ENCODE results near the gene OR1L1.

DNA sequence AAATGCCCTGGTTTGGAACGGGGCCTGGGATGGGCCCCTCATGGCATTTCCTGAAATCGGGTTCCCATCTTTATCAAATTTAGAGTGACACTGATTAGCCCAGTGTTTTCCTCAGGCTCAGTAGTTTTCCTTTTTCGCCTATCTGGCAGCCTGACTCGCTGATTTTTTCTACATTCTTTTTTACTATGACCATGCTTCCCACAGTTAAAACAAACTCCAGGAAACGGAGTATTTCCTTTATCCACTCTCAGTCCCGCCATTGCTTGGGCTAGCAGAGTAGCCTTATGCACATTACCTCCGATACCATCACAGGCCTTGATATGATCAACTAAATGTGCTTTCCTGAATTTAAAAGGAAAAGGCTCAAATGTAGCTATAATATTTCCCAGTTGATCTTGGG is 41.5 kb upstream of the OR1L1 start:
- TF ChIP-seq, protein P1, sequence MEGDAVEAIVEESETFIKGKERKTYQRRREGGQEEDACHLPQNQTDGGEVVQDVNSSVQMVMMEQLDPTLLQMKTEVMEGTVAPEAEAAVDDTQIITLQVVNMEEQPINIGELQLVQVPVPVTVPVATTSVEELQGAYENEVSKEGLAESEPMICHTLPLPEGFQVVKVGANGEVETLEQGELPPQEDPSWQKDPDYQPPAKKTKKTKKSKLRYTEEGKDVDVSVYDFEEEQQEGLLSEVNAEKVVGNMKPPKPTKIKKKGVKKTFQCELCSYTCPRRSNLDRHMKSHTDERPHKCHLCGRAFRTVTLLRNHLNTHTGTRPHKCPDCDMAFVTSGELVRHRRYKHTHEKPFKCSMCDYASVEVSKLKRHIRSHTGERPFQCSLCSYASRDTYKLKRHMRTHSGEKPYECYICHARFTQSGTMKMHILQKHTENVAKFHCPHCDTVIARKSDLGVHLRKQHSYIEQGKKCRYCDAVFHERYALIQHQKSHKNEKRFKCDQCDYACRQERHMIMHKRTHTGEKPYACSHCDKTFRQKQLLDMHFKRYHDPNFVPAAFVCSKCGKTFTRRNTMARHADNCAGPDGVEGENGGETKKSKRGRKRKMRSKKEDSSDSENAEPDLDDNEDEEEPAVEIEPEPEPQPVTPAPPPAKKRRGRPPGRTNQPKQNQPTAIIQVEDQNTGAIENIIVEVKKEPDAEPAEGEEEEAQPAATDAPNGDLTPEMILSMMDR (IDR thresholded peaks at IDR 0.05) = no peak
- no peak for TF ChIP-seq POLR2A (IDR thresholded peaks at IDR 0.05)
